ENCODE results near the gene KAT6B.

DNA sequence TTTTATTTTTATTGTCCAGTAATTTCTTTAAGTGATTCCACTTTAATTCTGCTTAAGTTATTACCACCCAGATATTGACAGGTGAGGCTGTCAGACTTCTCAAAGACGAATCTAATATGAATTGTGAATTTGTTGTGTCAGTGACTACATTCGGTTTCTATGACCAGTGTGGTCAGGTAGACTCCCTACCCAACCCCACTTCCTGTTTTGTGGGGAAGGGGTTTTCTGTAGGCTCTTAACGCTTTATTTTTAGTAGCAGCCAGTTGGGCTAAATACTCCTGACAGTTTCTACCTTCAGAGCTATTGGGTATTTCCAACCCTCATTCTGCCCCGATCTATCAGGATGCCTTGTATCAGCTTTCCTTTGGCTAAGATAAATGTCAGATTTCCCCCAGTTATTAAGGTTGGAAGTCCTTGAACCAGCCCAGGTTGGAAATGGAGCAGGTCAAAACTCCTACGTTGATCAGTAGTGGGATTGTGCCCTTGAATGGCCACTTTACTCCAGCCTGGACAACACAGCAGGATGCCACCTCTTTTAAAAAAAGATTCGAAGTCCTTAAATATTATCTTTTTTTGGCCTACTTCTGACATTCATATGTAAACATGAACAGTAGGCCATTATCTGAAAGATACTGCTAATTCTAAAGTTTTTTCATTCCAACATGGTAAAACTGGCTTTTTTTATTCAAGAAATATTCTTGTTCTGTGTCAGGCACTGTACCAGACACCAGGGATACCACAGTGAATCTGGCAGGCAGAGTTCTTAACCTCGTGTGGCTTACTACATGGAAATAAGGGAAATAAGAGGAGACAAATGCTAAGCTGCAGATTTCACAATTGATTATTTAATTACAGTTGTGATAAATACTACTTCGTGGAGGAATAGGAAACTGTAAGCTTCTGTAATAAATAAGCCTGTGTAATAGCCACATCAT lies 151.8 kb downstream of the KAT6B start:
- TF ChIP-seq POLR2A (IDR thresholded peaks at IDR 0.05) = no peak
- TF ChIP-seq EP300 (IDR thresholded peaks at IDR 0.05) = no peak
